Liver (tissue), 9 donors: ENCODE data around the gene PRKACA. TPM values are rescaled to one million over a fixed set of nuclear protein-coding genes. Genes with fewer than 3 reads are reported as not detected.

ENCODE experiments used
- DNase-seq: peaks from one replicate; pipeline ENCODE4 v3.0.0-alpha.2; 2017; ENCODE audit warnings: low spot score
- H3K27ac ChIP-seq, 2 donors: one replicate each; pipeline ENCODE4 v1.7.0; 2013; ENCODE audit warnings: inconsistent platforms in 2 of 2, low read length in 2 of 2, control low read depth in 1 of 2, low read depth in 1 of 2, mild to moderate bottlenecking in 1 of 2
- H3K27me3 ChIP-seq, 4 donors: one replicate each; pipeline versions ENCODE4 v1.6.1 to v1.7.0; 2013; ENCODE audit warnings: low read length in 3 of 4, inconsistent platforms in 1 of 4, mild to moderate bottlenecking in 1 of 4, moderate library complexity in 1 of 4; ENCODE audit not compliant: control insufficient read depth in 4 of 4, insufficient read depth in 4 of 4
- H3K36me3 ChIP-seq, 4 donors: one replicate each; pipeline versions ENCODE4 v1.6.1 to v1.7.0; 2013; ENCODE audit warnings: low read length in 3 of 4, mild to moderate bottlenecking in 3 of 4, low read depth in 1 of 4, moderate library complexity in 1 of 4; ENCODE audit not compliant: control insufficient read depth in 4 of 4, insufficient read depth in 3 of 4
- H3K4me1 ChIP-seq, 4 donors: one replicate each; pipeline versions ENCODE4 v1.6.1 to v1.7.0; 2013; ENCODE audit warnings: low read length in 3 of 4, mild to moderate bottlenecking in 3 of 4, moderate library complexity in 1 of 4; ENCODE audit not compliant: control insufficient read depth in 4 of 4, insufficient read depth in 4 of 4
- H3K4me3 ChIP-seq, 3 donors: one replicate each; pipeline versions ENCODE4 v1.6.1 to v1.7.0; 2013; ENCODE audit warnings: low read length in 3 of 3, control low read depth in 1 of 3, low read depth in 1 of 3, mild to moderate bottlenecking in 1 of 3
- H3K9ac ChIP-seq, 2 donors: one replicate each; pipeline ENCODE4 v1.7.0; 2013; ENCODE audit warnings: low read length in 2 of 2, mild to moderate bottlenecking in 2 of 2, moderate library complexity in 2 of 2, control low read depth in 1 of 2, low read depth in 1 of 2
- H3K9me3 ChIP-seq, 4 donors: one replicate each; pipeline versions ENCODE4 v1.6.1 to v1.7.0; 2013; ENCODE audit warnings: low read length in 3 of 4; ENCODE audit not compliant: control insufficient read depth in 4 of 4
- ATF3 ChIP-seq: IDR thresholded peaks from 2 replicates; pipeline ENCODE4 v1.6.1; 2016; ENCODE audit warnings: antibody characterized with exemption
- FOXA1 ChIP-seq: IDR thresholded peaks from 2 replicates; pipeline ENCODE4 v1.6.1; 2016; ENCODE audit warnings: antibody characterized with exemption
- FOXA2 ChIP-seq: IDR thresholded peaks from 2 replicates; pipeline ENCODE4 v1.6.1; 2016; ENCODE audit warnings: antibody characterized with exemption
- GABPA ChIP-seq, 2 donors: IDR thresholded peaks in 1 of 2; conservative IDR thresholded peaks in 1 of 2; 2 replicates each; pipeline ENCODE4 v1.6.1; 2016; ENCODE audit warnings: antibody characterized with exemption in 2 of 2, mild to moderate bottlenecking in 1 of 2, moderate library complexity in 1 of 2
- HNF4A ChIP-seq, 2 donors: conservative IDR thresholded peaks; 2 replicates each; pipeline ENCODE4 v1.6.1; 2016; ENCODE audit warnings: antibody characterized with exemption in 2 of 2, mild to moderate bottlenecking in 2 of 2
- JUND ChIP-seq, 2 donors: IDR thresholded peaks; 2 replicates each; pipeline ENCODE4 v1.6.1; 2016; ENCODE audit warnings: antibody characterized with exemption in 2 of 2
- RAD21 ChIP-seq, 2 donors: IDR thresholded peaks; 2 replicates each; pipeline ENCODE4 v1.6.1; 2016; ENCODE audit warnings: antibody characterized with exemption in 2 of 2, mild to moderate bottlenecking in 2 of 2
- RXRA ChIP-seq, 2 donors: IDR thresholded peaks; 2 replicates each; pipeline ENCODE4 v1.6.1; 2017 to 2018; ENCODE audit warnings: antibody characterized with exemption in 2 of 2, mild to moderate bottlenecking in 1 of 2
- SP1 ChIP-seq: IDR thresholded peaks from 2 replicates; pipeline ENCODE4 v1.6.1; 2018; ENCODE audit warnings: antibody characterized with exemption, mild to moderate bottlenecking
- TAF1 ChIP-seq: conservative IDR thresholded peaks from 2 replicates; pipeline ENCODE4 v1.6.1; 2016; ENCODE audit warnings: antibody characterized with exemption, mild to moderate bottlenecking
- YY1 ChIP-seq: IDR thresholded peaks from 2 replicates; pipeline ENCODE4 v1.6.1; 2016; ENCODE audit warnings: antibody characterized with exemption, mild to moderate bottlenecking
- ZBTB33 ChIP-seq: IDR thresholded peaks from 2 replicates; pipeline ENCODE4 v1.6.1; 2016; ENCODE audit warnings: antibody characterized with exemption
- WGBS: extraction: QIAGEN DNeasy Blood & Tissue Kit; methylation state at CpG from one replicate; pipeline ENCODE4 v1.1.7; 2013; 5-methylcytosine and 5-hydroxymethylcytosine counted together
- polyA plus RNA-seq, 2 donors: library from polyadenylated mRNA; stranded (reverse) in 1 of 2; unstranded in 1 of 2; fragments of 200-250 nt in 1 of 2; fragments of >200 nt in 1 of 2; fragmentation: Nextera tagmentation in 1 of 2; extraction: Ambion mirVana in 1 of 2; gene quantifications; one replicate each; pipeline versions ENCODE4 v1.2.1 to v1.2.3, GENCODE V29; 2013 to 2015
- total RNA-seq, 2 donors: library from RNA; depleted of rRNA; stranded (reverse); fragments of >200 nt; gene quantifications; one replicate each; pipeline ENCODE4 v1.2.3, GENCODE V29; 2014
- donor health status: healthy.
- donor health status: healthy.
- donor health status: healthy.
- donor health status: healthy.
- donor health status: healthy.

Gene PRKACA
- total and polyA plus RNA-seq, 4 donors, result 15.5 to 72.4 (median 40.2) TPM

DNA sequence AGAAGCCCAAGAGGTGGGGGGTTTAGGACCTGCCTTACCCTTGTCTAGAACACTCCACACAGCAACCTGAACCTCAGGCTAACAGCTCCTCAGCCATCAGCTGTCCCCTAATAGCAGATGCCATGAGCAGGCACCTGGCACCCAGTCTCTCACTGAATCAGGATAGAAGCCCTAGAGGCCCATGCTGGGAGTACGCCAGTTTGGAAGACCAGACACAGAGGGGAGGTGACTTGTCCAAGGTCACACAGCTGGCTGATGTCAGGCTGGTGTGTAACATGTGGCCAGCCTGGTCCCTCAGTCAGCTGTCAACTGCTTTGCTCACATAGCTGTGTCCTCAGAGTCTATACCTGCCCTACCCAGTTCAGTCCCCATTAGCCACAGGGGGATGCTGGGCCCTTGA, 14.3 kb downstream of the PRKACA start:
- 100% methylated on average over 1 of the region's 1 CpG for WGBS
- Histone ChIP-seq H3K36me3 (peaks cover 15 to 46% (median 29%) of the 10 kb centered on the region in 4 donors), H3K9ac (no peak overlapping the region), H3K27ac (no peak overlapping the region), H3K27me3 (no peaks in the 10 kb centered on the region), H3K9me3 (no peaks in the 10 kb centered on the region), H3K4me1 (peaks cover 0 to 3% (median 0%) of the 10 kb centered on the region in 4 donors), H3K4me3 (no peak overlapping the region)
- DNase-seq, result no peak
- TF ChIP-seq ATF3 (no peak), JUND (IDR thresholded peaks at IDR 0.05) (no peak), RXRA (IDR thresholded peaks at IDR 0.05) (no peak), GABPA (IDR thresholded peaks at IDR 0.05 in 1 of 2, conservative IDR thresholded peaks at IDR 0.05 in 1 of 2) (no peak), SP1 (no peak), FOXA2 (no peak), RAD21 (IDR thresholded peaks at IDR 0.05) (no peak), FOXA1 (no peak)

- WGBS, result 93% methylated on average over 10 of the region's 10 CpGs
- no peaks in the 10 kb centered on the region for H3K27me3 ChIP-seq
- H3K27ac ChIP-seq, result no peak overlapping the region
- TF ChIP-seq GABPA (IDR thresholded peaks at IDR 0.05 in 1 of 2, conservative IDR thresholded peaks at IDR 0.05 in 1 of 2), result no peak
- TF ChIP-seq YY1, result no peak
- no peak for TF ChIP-seq TAF1
- H3K4me1 ChIP-seq, result no peaks in the 10 kb centered on the region
- no peak overlapping the region for H3K4me3 ChIP-seq
- no peak for DNase-seq
- peaks cover 15 to 51% (median 31%) of the 10 kb centered on the region in 4 donors for H3K36me3 ChIP-seq
- no peak overlapping the region for H3K9ac ChIP-seq
- H3K9me3 ChIP-seq, result no peaks in the 10 kb centered on the region
These were observed 14.8 kb downstream of the PRKACA start for GRCh38 chr19:14102756-14103155.

DNA sequence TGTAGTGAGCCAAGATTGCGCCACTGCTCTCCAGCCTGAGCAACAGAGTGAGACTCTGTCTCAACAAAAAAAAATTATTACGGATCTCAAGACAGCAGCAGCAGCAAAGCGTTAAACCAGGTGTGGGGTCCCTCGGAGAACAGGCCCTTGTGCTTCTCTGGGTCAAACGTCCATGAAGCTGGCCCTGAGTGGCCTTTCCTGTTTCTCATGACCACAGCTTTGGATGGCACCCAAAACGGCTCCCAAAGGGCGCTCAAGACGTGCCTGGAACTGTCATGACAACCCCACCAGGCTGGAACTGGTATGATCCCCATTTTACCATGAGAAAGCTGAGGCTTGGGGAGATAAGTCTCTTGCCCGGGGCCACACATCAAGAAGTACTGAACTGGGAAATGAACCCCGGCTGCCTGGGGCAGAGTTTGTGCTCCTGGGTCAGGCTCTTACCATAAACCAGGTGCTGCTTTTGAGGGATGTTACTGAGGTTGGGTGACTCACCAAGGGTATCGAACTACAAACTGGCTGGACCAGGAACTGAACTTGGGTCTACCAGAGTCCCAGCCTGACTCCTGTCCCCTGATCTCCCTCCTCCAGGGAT, 15.4 kb downstream of the PRKACA start:
- no peaks in the 10 kb centered on the region for H3K9me3 ChIP-seq
- H3K9ac ChIP-seq, result no peak overlapping the region
- no peak overlapping the region for H3K27ac ChIP-seq
- 80% methylated on average over 11 of the region's 11 CpGs for WGBS
- TF ChIP-seq JUND (IDR thresholded peaks at IDR 0.05) (no peak), HNF4A (conservative IDR thresholded peaks at IDR 0.05) (no peak), ZBTB33 (no peak), RXRA (IDR thresholded peaks at IDR 0.05) (no peak)
- DNase-seq, result no peak
- H3K4me3 ChIP-seq, result no peak overlapping the region
- no peaks in the 10 kb centered on the region for H3K4me1 ChIP-seq
- H3K36me3 ChIP-seq, result peaks cover 18 to 55% (median 31%) of the 10 kb centered on the region in 4 donors
- no peaks in the 10 kb centered on the region for H3K27me3 ChIP-seq
